Caco-2 (cell line): ENCODE data around the gene PAK6. TPM values are rescaled to one million over a fixed set of nuclear protein-coding genes. Genes with fewer than 3 reads are reported as not detected.
A peak's percentile ranks its signal among the peaks of the same experiment; 100 is the strongest.

Experiments
- BruUV-seq: library from RNA; stranded (reverse); fragments of 400-500 nt; replicated peaks from 2 replicates; lab custom pipeline; 2021; lab: Mats Ljungman, UMichigan
- CTCF ChIA-PET: fragments of 300-600 bp; sonication (Branson Sonifier 250); formaldehyde crosslinking; loops from one replicate; lab custom pipeline; 2022; ENCODE audit warnings: antibody characterized with exemption; lab: Charles Lee
- POLR2A ChIA-PET: fragments of 300-600 bp; sonication (Branson Sonifier 250); formaldehyde crosslinking; loops from one replicate; lab custom pipeline; 2022; ENCODE audit warnings: antibody characterized with exemption; lab: Charles Lee
- DNase-seq, 2 experiments: peaks; one replicate each; pipeline versions ENCODE4 v3.0.0 to v3.0.0-alpha.2; 2020 to 2022
- H3K27me3 ChIP-seq: replicated peaks from 2 replicates; pipeline ENCODE4 v1.6.0; 2011; ENCODE audit warnings: low read length; ENCODE audit not compliant: control insufficient read depth, insufficient read depth
- H3K36me3 ChIP-seq: 2 replicates; pipeline ENCODE4 v1.5.1; 2011; ENCODE audit warnings: low read length; ENCODE audit not compliant: control insufficient read depth, insufficient read depth
- H3K4me1 ChIP-seq: fragments of 250-450 bp; sonication (Bioruptor Pico); 2 replicates; pipeline ENCODE4 v1.5.1; 2020; ENCODE audit warnings: mild to moderate bottlenecking
- H3K4me3 ChIP-seq: 2 replicates; pipeline ENCODE4 v1.5.1; 2011; ENCODE audit warnings: low read depth, mild to moderate bottlenecking, control low read depth, low read length
- H3K9me3 ChIP-seq: fragments of 250-450 bp; sonication (Bioruptor Pico); 2 replicates; pipeline ENCODE4 v1.5.1; 2020; ENCODE audit warnings: mild to moderate bottlenecking, moderate library complexity
- H3K27ac Mint-ChIP-seq: one replicate; pipeline ENCODE4 v1.8.0; 2022; ENCODE audit warnings: mixed read lengths; ENCODE audit not compliant: unreplicated experiment
- H3K27me3 Mint-ChIP-seq: one replicate; pipeline ENCODE4 v1.8.0; 2022; ENCODE audit warnings: mixed read lengths; ENCODE audit not compliant: insufficient read depth, unreplicated experiment
- H3K36me3 Mint-ChIP-seq: one replicate; pipeline ENCODE4 v1.8.0; 2022; ENCODE audit warnings: mild to moderate bottlenecking, mixed read lengths; ENCODE audit not compliant: insufficient read depth, unreplicated experiment
- H3K4me1 Mint-ChIP-seq: one replicate; pipeline ENCODE4 v1.8.0; 2022; ENCODE audit warnings: low read depth, mixed read lengths; ENCODE audit not compliant: unreplicated experiment
- H3K4me3 Mint-ChIP-seq: one replicate; pipeline ENCODE4 v1.8.0; 2022; ENCODE audit warnings: mild to moderate bottlenecking, moderate library complexity, mixed read lengths; ENCODE audit not compliant: unreplicated experiment
- H3K9me3 Mint-ChIP-seq: one replicate; pipeline ENCODE4 v1.8.0; 2022; ENCODE audit warnings: mixed read lengths; ENCODE audit not compliant: unreplicated experiment
- intact Hi-C: fragments of 100-400 bp; cut with micrococcal nuclease; formaldehyde crosslinking; loops from one replicate; pipeline ENCODE4 v1.10.0; 2022; ENCODE audit not compliant: unreplicated experiment
- total RNA-seq: library from RNA; stranded (reverse); gene quantifications from 2 replicates; pipeline ENCODE4 v1.2.3, GENCODE V29; 2022
- TF ChIP-seq, protein P1 (sequence below), 2 experiments: fragments of 200-600 bp in 1 of 2; IDR thresholded peaks; 1 replicate in 1 of 2; 2 replicates in 1 of 2; pipeline versions ENCODE4 v1.5.1 to v1.8.0; 2011 to 2022; ENCODE audit warnings: antibody characterized with exemption in 1 of 2, control low read depth in 1 of 2, inconsistent platforms in 1 of 2, low read depth in 1 of 2, low read length in 1 of 2, mild to moderate bottlenecking in 1 of 2, moderate library complexity in 1 of 2; ENCODE audit not compliant: insufficient read depth in 1 of 2, severe bottlenecking in 1 of 2, unreplicated experiment in 1 of 2

The PAK6 gene
- total RNA-seq, 1 experiment from 2014 or later: 20.7 TPM

DNA sequence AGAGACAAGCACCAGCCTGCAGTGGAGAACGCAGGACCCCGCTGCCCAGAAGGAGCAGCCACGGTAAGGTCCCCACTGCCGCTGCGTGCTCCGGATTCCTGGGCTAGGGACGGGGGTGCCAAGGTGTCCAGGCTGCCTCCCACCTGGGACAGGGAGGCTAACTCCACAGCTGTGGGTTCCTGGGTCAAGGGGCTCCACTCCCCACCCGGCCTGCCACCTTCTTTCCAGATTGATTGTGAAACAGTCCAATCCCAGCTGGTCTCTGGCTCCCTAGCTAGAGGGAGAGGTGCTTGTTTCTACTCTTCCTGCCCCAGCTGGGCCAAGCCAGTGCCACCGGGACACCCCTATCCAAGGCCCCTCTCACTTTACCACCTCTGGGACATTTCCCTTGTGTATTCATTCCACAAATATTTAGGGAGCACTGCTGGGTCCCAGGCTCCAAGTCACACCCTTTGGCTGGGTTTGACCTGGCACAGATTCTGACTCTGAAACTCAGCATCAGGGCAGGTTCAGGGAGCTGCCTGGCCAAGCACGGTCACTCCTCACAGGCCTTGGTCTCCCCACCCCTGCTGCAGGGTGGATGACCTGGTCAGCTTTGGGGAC, 1.9 kb downstream of the PAK6 start:
- no peak overlapping the region for H3K4me3 ChIP-seq
- Mint-ChIP-seq H3K36me3 (no peaks in the 10 kb centered on the region), H3K9me3 (no peaks in the 10 kb centered on the region), H3K27ac (no peak overlapping the region), H3K4me3 (no peak overlapping the region), H3K4me1 (peaks cover 7% of the 10 kb centered on the region), H3K27me3 (no peaks in the 10 kb centered on the region)
- DNase-seq: no peak
- peaks cover 18% of the 10 kb centered on the region for H3K4me1 ChIP-seq
- no peaks in the 10 kb centered on the region for H3K9me3 ChIP-seq
- POLR2A ChIA-PET: no interaction called here
- intact Hi-C loops: no loop called here
- CTCF ChIA-PET: no interaction called here
- no peaks in the 10 kb centered on the region for H3K36me3 ChIP-seq
- no TSS peak for BruUV-seq
- TF ChIP-seq, protein P1, sequence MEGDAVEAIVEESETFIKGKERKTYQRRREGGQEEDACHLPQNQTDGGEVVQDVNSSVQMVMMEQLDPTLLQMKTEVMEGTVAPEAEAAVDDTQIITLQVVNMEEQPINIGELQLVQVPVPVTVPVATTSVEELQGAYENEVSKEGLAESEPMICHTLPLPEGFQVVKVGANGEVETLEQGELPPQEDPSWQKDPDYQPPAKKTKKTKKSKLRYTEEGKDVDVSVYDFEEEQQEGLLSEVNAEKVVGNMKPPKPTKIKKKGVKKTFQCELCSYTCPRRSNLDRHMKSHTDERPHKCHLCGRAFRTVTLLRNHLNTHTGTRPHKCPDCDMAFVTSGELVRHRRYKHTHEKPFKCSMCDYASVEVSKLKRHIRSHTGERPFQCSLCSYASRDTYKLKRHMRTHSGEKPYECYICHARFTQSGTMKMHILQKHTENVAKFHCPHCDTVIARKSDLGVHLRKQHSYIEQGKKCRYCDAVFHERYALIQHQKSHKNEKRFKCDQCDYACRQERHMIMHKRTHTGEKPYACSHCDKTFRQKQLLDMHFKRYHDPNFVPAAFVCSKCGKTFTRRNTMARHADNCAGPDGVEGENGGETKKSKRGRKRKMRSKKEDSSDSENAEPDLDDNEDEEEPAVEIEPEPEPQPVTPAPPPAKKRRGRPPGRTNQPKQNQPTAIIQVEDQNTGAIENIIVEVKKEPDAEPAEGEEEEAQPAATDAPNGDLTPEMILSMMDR (IDR thresholded peaks at IDR 0.05; ENCODE audit: insufficient read depth in 1 of 2, low read depth in 1 of 2, low read length in 1 of 2, severe bottlenecking in 1 of 2, unreplicated experiment in 1 of 2): no peak
- H3K27me3 ChIP-seq: no peaks in the 10 kb centered on the region

DNA sequence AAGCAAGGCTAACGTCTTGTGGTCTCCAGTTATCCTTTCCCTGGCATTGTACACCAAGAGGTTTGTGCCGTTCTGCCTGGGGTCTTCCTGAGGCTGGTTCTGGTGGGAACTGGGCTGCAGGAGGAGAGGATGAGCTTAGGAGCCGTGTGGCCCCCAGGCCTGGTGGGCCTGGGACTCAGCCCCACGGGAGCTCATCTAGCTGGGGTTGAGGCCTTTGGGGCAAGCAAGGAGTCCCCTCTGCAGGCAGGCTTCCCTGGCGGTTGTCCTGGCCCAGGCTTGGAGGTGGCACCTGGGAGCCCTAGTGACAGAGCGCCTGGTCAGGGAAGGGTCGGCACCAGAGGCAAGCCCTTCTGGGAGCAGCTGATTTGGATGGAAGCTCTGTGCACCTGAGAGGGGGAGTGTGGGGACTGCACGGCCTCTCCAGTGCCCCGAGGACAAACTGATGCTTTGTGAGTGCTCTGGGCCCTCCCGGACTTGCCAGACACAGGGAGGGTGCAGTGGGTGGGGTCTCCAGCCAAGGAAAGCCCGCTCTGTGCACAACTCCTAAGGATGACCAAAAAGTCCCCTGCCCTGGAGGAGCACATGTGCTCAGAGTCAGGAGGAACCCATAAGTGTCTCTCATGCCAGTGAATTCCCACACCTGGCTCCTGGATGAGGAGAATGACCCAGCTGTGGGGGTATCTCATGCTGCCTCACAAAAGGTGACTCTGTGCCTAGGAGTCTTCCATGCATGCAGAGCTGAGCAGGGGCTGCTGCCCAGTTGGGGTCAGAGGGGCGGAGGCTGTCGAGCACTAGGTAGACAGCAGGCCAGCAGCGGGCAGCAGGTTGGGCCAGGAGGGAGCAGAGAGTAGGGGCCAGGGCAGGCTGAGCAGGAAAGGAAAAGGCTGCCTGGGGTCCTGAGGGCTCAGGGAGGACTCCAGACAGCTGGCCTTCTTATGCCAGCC, 2.7 kb downstream of the PAK6 start:
- TF ChIP-seq, protein P1 (IDR thresholded peaks at IDR 0.05; ENCODE audit: insufficient read depth in 1 of 2, low read depth in 1 of 2, low read length in 1 of 2, severe bottlenecking in 1 of 2, unreplicated experiment in 1 of 2): no peak
- Mint-ChIP-seq H3K4me3 (no peak overlapping the region), H3K27me3 (no peaks in the 10 kb centered on the region), H3K27ac (no peak overlapping the region), H3K9me3 (no peaks in the 10 kb centered on the region), H3K36me3 (no peaks in the 10 kb centered on the region), H3K4me1 (peaks cover 7% of the 10 kb centered on the region)
- intact Hi-C loops: no loop called here
- Histone ChIP-seq H3K4me1 (peaks cover 25% of the 10 kb centered on the region), H3K9me3 (no peaks in the 10 kb centered on the region), H3K4me3 (no peak overlapping the region), H3K36me3 (no peaks in the 10 kb centered on the region), H3K27me3 (no peaks in the 10 kb centered on the region)
- POLR2A ChIA-PET: no interaction called here
- CTCF ChIA-PET: no interaction called here
- no peak for DNase-seq
- no TSS peak for BruUV-seq

DNA sequence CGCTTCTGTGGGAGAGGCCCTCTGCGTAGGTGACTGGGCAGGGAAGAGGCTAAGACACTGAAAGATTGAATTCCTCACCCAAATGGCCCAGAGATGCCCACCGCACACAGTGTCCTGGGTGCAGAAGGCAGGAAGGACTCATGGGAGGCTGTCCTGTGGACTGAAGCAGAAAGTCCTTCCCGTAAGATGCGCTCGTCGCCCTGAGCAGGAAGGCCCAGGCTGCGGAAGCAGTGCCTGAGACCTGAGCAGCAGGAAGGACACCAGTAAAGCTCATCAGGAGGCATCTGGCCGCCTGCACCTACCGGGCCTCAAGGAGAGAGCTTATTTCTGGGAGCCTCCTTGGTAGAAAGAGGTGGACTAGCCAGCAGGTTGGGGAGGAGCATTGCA, 3.3 kb downstream of the PAK6 start:
- peak overlapping the region; percentile 44 for H3K27ac Mint-ChIP-seq
- no TSS peak for BruUV-seq
- no peaks in the 10 kb centered on the region for H3K36me3 ChIP-seq
- DNase-seq: no peak
- intact Hi-C loops: no loop called here
- TF ChIP-seq, protein P1 (IDR thresholded peaks at IDR 0.05; ENCODE audit: insufficient read depth in 1 of 2, low read depth in 1 of 2, low read length in 1 of 2, severe bottlenecking in 1 of 2, unreplicated experiment in 1 of 2): no peak
- H3K9me3 ChIP-seq: no peaks in the 10 kb centered on the region
- no peak overlapping the region for H3K4me3 Mint-ChIP-seq
- H3K4me1 Mint-ChIP-seq: peaks cover 7% of the 10 kb centered on the region
- H3K4me3 ChIP-seq: no peak overlapping the region
- no peaks in the 10 kb centered on the region for H3K27me3 ChIP-seq
- H3K4me1 ChIP-seq: peaks cover 25% of the 10 kb centered on the region
- CTCF ChIA-PET: no interaction called here
- no peaks in the 10 kb centered on the region for H3K36me3 Mint-ChIP-seq
- no peaks in the 10 kb centered on the region for H3K27me3 Mint-ChIP-seq
- H3K9me3 Mint-ChIP-seq: no peaks in the 10 kb centered on the region
- POLR2A ChIA-PET: no interaction called here
